Measurements from ENCODE around the gene PRKG1.

GRCh38 chr10:51698473-51699063, 624.3 kb downstream of the PRKG1 start:
- TF ChIP-seq CTCF (IDR thresholded peaks at IDR 0.05) (no peak), POLR2A (IDR thresholded peaks at IDR 0.05) (no peak)
